K562 (cell line): ENCODE results near the gene MPC2. TPM values are rescaled to one million over a fixed set of nuclear protein-coding genes. Genes with fewer than 3 reads are reported as not detected.
A peak's percentile ranks its signal among the peaks of the same experiment; 100 is the strongest.

Experiments used
- ARID1B ChIP-seq: fragments of 450-650 bp; IDR thresholded peaks from 2 replicates; pipeline ENCODE4 v1.6.1; 2016; ENCODE audit warnings: antibody characterized with exemption, mild to moderate bottlenecking, inconsistent platforms
- ATF4 ChIP-seq: fragments of 450-650 bp; formaldehyde crosslinking; IDR thresholded peaks from 2 replicates; pipeline ENCODE4 v1.4.0; 2022; ENCODE audit warnings: mild to moderate bottlenecking, moderate library complexity
- BHLHE40 ChIP-seq: IDR thresholded peaks from 2 replicates; pipeline ENCODE4 v1.6.1; 2011; ENCODE audit warnings: low read length, improper control_type of control experiment
- CBFA2T2 ChIP-seq: fragments of 450-650 bp; conservative IDR thresholded peaks from 2 replicates; pipeline ENCODE4 v1.6.1; 2017; ENCODE audit warnings: mild to moderate bottlenecking
- CBFA2T3 ChIP-seq: fragments of 450-650 bp; IDR thresholded peaks from 2 replicates; pipeline ENCODE4 v1.6.1; 2017
- CBX5 ChIP-seq: IDR thresholded peaks from 2 replicates; pipeline ENCODE4 v1.6.1; 2014; ENCODE audit warnings: low read depth, borderline replicate concordance
- DEAF1 ChIP-seq: fragments of 450-650 bp; formaldehyde crosslinking; IDR thresholded peaks from 2 replicates; pipeline ENCODE4 v1.4.0; 2020; ENCODE audit warnings: mild to moderate bottlenecking, moderate library complexity
- DNMT1 ChIP-seq: fragments of 450-650 bp; IDR thresholded peaks from 2 replicates; pipeline ENCODE4 v1.6.1; 2016; ENCODE audit warnings: antibody characterized with exemption, mild to moderate bottlenecking
- ESRRA ChIP-seq: fragments of 450-650 bp; IDR thresholded peaks from 2 replicates; pipeline ENCODE4 v1.6.1; 2014; ENCODE audit warnings: low read depth, mild to moderate bottlenecking, moderate library complexity, borderline replicate concordance
- HIVEP1 ChIP-seq: fragments of 250-450 bp; sonication (Bioruptor Pico); IDR thresholded peaks from 2 replicates; pipeline ENCODE4 v1.4.0; 2020; ENCODE audit warnings: mild to moderate bottlenecking
- HMBOX1 ChIP-seq: sonication (generic); IDR thresholded peaks from 2 replicates; pipeline ENCODE4 v1.6.1; 2016
- LCOR ChIP-seq: sonication (generic); formaldehyde crosslinking; IDR thresholded peaks from 2 replicates; pipeline ENCODE4 v1.8.0; 2022; ENCODE audit warnings: mild to moderate bottlenecking, missing genetic modification reagents
- MYC ChIP-seq, 2 experiments: fragments of 250-450 bp in 1 of 2; sonication (Bioruptor Pico) in 1 of 2; IDR thresholded peaks; 2 replicates each; pipeline versions ENCODE4 v1.5.1 to v1.6.1; 2012 to 2021; ENCODE audit warnings: low read depth in 2 of 2, borderline replicate concordance in 1 of 2, improper control_type of control experiment in 1 of 2, low read length in 1 of 2, mild to moderate bottlenecking in 1 of 2, moderate library complexity in 1 of 2
- NFIX ChIP-seq: fragments of 250-450 bp; sonication (Bioruptor Pico); IDR thresholded peaks from 2 replicates; pipeline ENCODE4 v1.4.0; 2020; ENCODE audit warnings: low read depth, mild to moderate bottlenecking, moderate library complexity
- RCOR1 ChIP-seq, 2 experiments: IDR thresholded peaks; 2 replicates each; pipeline ENCODE4 v1.6.1; 2012; ENCODE audit warnings: low read depth in 2 of 2, low read length in 2 of 2, borderline replicate concordance in 1 of 2, improper control_type of control experiment in 1 of 2
- SMAD3 ChIP-seq: fragments of 450-650 bp; formaldehyde crosslinking; conservative IDR thresholded peaks from 2 replicates; pipeline ENCODE4 v1.4.0; 2020; ENCODE audit warnings: mild to moderate bottlenecking
- SMAD4 ChIP-seq: fragments of 250-450 bp; sonication (Bioruptor Pico); conservative IDR thresholded peaks from 2 replicates; pipeline ENCODE4 v1.8.0; 2021; ENCODE audit warnings: inconsistent platforms, mild to moderate bottlenecking, moderate library complexity
- SOX6 ChIP-seq: fragments of 450-650 bp; IDR thresholded peaks from 2 replicates; pipeline ENCODE4 v1.6.1; 2014; ENCODE audit warnings: mild to moderate bottlenecking
- TAF9B ChIP-seq: fragments of 450-650 bp; IDR thresholded peaks from 2 replicates; pipeline ENCODE4 v1.6.1; 2018; ENCODE audit warnings: mild to moderate bottlenecking; ENCODE audit not compliant: partially characterized antibody
- TEAD4 ChIP-seq, 2 experiments: sonication (generic) in 1 of 2; formaldehyde crosslinking in 1 of 2; IDR thresholded peaks; 2 replicates each; pipeline versions ENCODE4 v1.6.1 to v1.8.0; 2012 to 2022; ENCODE audit warnings: borderline replicate concordance in 1 of 2, inconsistent platforms in 1 of 2, low read length in 1 of 2, mild to moderate bottlenecking in 1 of 2, missing genetic modification reagents in 1 of 2
- TRIM24 ChIP-seq, 2 experiments: fragments of 450-650 bp; IDR thresholded peaks; 2 replicates each; pipeline ENCODE4 v1.6.1; 2016
- ZEB2 ChIP-seq: fragments of 450-650 bp; IDR thresholded peaks from 2 replicates; pipeline ENCODE4 v1.6.1; 2016
- ZNF280A ChIP-seq: fragments of 450-650 bp; IDR thresholded peaks from 2 replicates; pipeline ENCODE4 v1.6.1; 2018; ENCODE audit warnings: mild to moderate bottlenecking, low read depth; ENCODE audit not compliant: partially characterized antibody
- ZNF445 ChIP-seq: fragments of 250-450 bp; sonication (Bioruptor Pico); IDR thresholded peaks from 2 replicates; pipeline ENCODE4 v1.4.0; 2020; ENCODE audit warnings: low read depth, mild to moderate bottlenecking, moderate library complexity
- ZZZ3 ChIP-seq: fragments of 450-650 bp; IDR thresholded peaks from 2 replicates; pipeline ENCODE4 v1.6.1; 2016; ENCODE audit warnings: antibody characterized with exemption, mild to moderate bottlenecking, moderate library complexity
- polyA plus RNA-seq, 8 experiments: library from polyadenylated mRNA; depleted of rRNA in 4 of 8; stranded (reverse) in 5 of 8; unstranded in 3 of 8; fragments of >200 nt; fragmentation: Nextera tagmentation in 2 of 8; fragmentation: Illumina TruSeq in 1 of 8; extraction: Ambion mirVana in 2 of 8; extraction: Trizol in 1 of 8; gene quantifications; 2 replicates each; pipeline versions ENCODE4 v1.2.1 to v1.2.3, GENCODE V29; 2011 to 2014; ENCODE audit warnings: inconsistent platforms in 1 of 8, missing spikeins in 1 of 8
- total RNA-seq, 7 experiments: library from RNA; depleted of rRNA in 6 of 7; stranded (reverse); fragments of >200 nt in 6 of 7; fragmentation: Illumina TruSeq in 2 of 7; extraction: Trizol in 2 of 7; gene quantifications; 2 replicates each; pipeline versions ENCODE4 v1.2.1 to v1.2.3, GENCODE V29; 2011 to 2021; ENCODE audit warnings: low replicate concordance in 1 of 7

MPC2 gene
- total and polyA plus RNA-seq, 9 of the 15 experiments (the other 6 are each of a cell fraction or from before 2014, with no cell fraction given): 70.7 to 179 (median 144) TPM

- no peak for TF ChIP-seq SMAD3 (CRISPR knock-in tag)
- peak; percentile 82 for TF ChIP-seq SMAD4 (CRISPR knock-in tag)
- peak; percentile 49; the same call in 1 of the 2 replicates for TF ChIP-seq MYC (IDR thresholded peaks at IDR 0.05; ENCODE audit: low read depth, low read length)
- TF ChIP-seq MYC (CRISPR knock-in tag; IDR thresholded peaks at IDR 0.05; ENCODE audit: borderline replicate concordance, low read depth): no peak
- TF ChIP-seq HIVEP1 (CRISPR knock-in tag): 0 out of 2 replicates have a peak, but pooled peaks have one; percentile 43
- TF ChIP-seq RCOR1 (IDR thresholded peaks at IDR 0.05; ENCODE audit: borderline replicate concordance in 1 of 2, low read depth in 2 of 2, low read length in 2 of 2): 0 out of 4 replicates have a peak, but pooled peaks of 1 of the 2 experiments have one; percentile 6
- TF ChIP-seq BHLHE40: 0 out of 2 replicates have a peak, but pooled peaks have one; percentile 16
- TF ChIP-seq CBFA2T2: 0 out of 2 replicates have a peak, but pooled peaks have one; percentile 3
- TF ChIP-seq TEAD4 (IDR thresholded peaks at IDR 0.05; ENCODE audit: low read length): no peak
- TF ChIP-seq TEAD4 (CRISPR knock-in tag; IDR thresholded peaks at IDR 0.05; ENCODE audit: borderline replicate concordance): no peak
- TF ChIP-seq ZNF280A: peak; percentile 59
- no peak for TF ChIP-seq ZZZ3
- TF ChIP-seq ARID1B: peak; percentile 39; the same call in 1 of the 2 replicates
- 0 out of 2 replicates have a peak, but pooled peaks have one; percentile 63 for TF ChIP-seq ZNF445 (CRISPR knock-in tag)
- peak; percentile 44; the same call in 1 of the 2 replicates for TF ChIP-seq SOX6
- no peak for TF ChIP-seq DNMT1
- TF ChIP-seq ATF4 (CRISPR knock-in tag): 0 out of 2 replicates have a peak, but pooled peaks have one; percentile 11
- no peak for TF ChIP-seq TAF9B
- TF ChIP-seq TRIM24 (IDR thresholded peaks at IDR 0.05): peak in 1 of 2 experiments; percentile 85; a peak in 3 of 4 replicates
- no peak for TF ChIP-seq NFIX (CRISPR knock-in tag)
- peak; percentile 9; the same call in 1 of the 2 replicates for TF ChIP-seq DEAF1 (CRISPR knock-in tag)
- TF ChIP-seq ZEB2: 0 out of 2 replicates have a peak, but pooled peaks have one; percentile 13
- 0 out of 2 replicates have a peak, but pooled peaks have one; percentile 19 for TF ChIP-seq CBFA2T3
- TF ChIP-seq HMBOX1: peak; percentile 73
- peak; percentile 60; the same call in 1 of the 2 replicates for TF ChIP-seq LCOR
- peak; percentile 97 for TF ChIP-seq CBX5
- peak; percentile 62; the same call in 1 of the 2 replicates for TF ChIP-seq ESRRA
Observed at GRCh38 chr1:167909691-167910180, 27.1 kb downstream of the MPC2 start (continued).
